Mucosa of descending colon (tissue), 3 donors: Measurements from ENCODE around the gene HPCAL4. TPM values are rescaled to one million over a fixed set of nuclear protein-coding genes. Genes with fewer than 3 reads are reported as not detected.

Experiments
- ATAC-seq: fragments of 200-7000 bp; cut with Tn5 transposase; one replicate; pipeline ENCODE4 v1.9.1; 2020; ENCODE audit warnings: mild to moderate bottlenecking, moderate library complexity
- DNase-seq, 3 donors: peaks; one replicate each; pipeline ENCODE4 v3.0.0-alpha.2; 2020
- H3K36me3 ChIP-seq: fragments of 200-600 bp; one replicate; pipeline ENCODE4 v1.8.0; 2021; ENCODE audit warnings: low read depth, mild to moderate bottlenecking
- H3K4me1 ChIP-seq: fragments of 200-600 bp; one replicate; pipeline ENCODE4 v1.8.0; 2021; ENCODE audit warnings: low read depth, mild to moderate bottlenecking
- H3K4me3 ChIP-seq: fragments of 200-600 bp; one replicate; pipeline ENCODE4 v1.8.0; 2021; ENCODE audit warnings: mild to moderate bottlenecking
- H3K9me3 ChIP-seq: fragments of 200-600 bp; one replicate; pipeline ENCODE4 v1.8.0; 2021; ENCODE audit warnings: mild to moderate bottlenecking
- intact Hi-C, 2 donors: fragments of 100-400 bp; cut with DNase I in 1 of 2; cut with micrococcal nuclease in 1 of 2; formaldehyde crosslinking; loops; one replicate each; pipeline versions ENCODE4 v1.11.0 to v1.11.1; 2022; cut with DNase I, micrococcal nuclease
- total RNA-seq, 3 donors: library from RNA; stranded (reverse); fragmentation: NEBNext Ultra II Directional in 2 of 3; extraction: Animal tissue kit (Norgen Biotek cat#: 25700) in 2 of 3; gene quantifications; one replicate each; pipeline versions ENCODE4 v1.2.1 to v1.2.4, GENCODE V29; 2021 to 2023
- TF ChIP-seq, protein P1 (sequence below): fragments of 200-600 bp; IDR thresholded peaks from one replicate; pipeline ENCODE4 v1.8.0; 2022; ENCODE audit warnings: antibody characterized with exemption, mild to moderate bottlenecking
- donor health status: DM: no; HTN: no; CAD: no; lungs with moderate emphysema.
- donor health status: DM: no; HTN: no; CAD: no.
- donor health status: DM: no; HTN: yes; CAD: no.

HPCAL4 gene
- total RNA-seq, 3 donors from 2014 or later = 0.07 to 0.51 TPM; not detected in 1

- Histone ChIP-seq H3K36me3 (no peaks in the 10 kb centered on the region), H3K4me3 (no peak overlapping the region), H3K4me1 (no peaks in the 10 kb centered on the region), H3K9me3 (no peaks in the 10 kb centered on the region)
- no peak for DNase-seq
- ATAC-seq = no peak
- TF ChIP-seq, protein P1, sequence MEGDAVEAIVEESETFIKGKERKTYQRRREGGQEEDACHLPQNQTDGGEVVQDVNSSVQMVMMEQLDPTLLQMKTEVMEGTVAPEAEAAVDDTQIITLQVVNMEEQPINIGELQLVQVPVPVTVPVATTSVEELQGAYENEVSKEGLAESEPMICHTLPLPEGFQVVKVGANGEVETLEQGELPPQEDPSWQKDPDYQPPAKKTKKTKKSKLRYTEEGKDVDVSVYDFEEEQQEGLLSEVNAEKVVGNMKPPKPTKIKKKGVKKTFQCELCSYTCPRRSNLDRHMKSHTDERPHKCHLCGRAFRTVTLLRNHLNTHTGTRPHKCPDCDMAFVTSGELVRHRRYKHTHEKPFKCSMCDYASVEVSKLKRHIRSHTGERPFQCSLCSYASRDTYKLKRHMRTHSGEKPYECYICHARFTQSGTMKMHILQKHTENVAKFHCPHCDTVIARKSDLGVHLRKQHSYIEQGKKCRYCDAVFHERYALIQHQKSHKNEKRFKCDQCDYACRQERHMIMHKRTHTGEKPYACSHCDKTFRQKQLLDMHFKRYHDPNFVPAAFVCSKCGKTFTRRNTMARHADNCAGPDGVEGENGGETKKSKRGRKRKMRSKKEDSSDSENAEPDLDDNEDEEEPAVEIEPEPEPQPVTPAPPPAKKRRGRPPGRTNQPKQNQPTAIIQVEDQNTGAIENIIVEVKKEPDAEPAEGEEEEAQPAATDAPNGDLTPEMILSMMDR = no peak
- intact Hi-C loops = no loop called here
Measured at GRCh38 chr1:39681999-39682398, 9.2 kb downstream of the HPCAL4 start.

GRCh38 chr1:39681294-39681693, 9.9 kb downstream of the HPCAL4 start:
- Histone ChIP-seq H3K36me3 (no peaks in the 10 kb centered on the region), H3K4me1 (no peaks in the 10 kb centered on the region), H3K9me3 (no peaks in the 10 kb centered on the region), H3K4me3 (no peak overlapping the region)
- DNase-seq (no peak), ATAC-seq (no peak)
- TF ChIP-seq, protein P1 = no peak
- intact Hi-C loops = no loop called here

- Histone ChIP-seq H3K36me3 (no peaks in the 10 kb centered on the region), H3K9me3 (no peaks in the 10 kb centered on the region), H3K4me3 (no peak overlapping the region), H3K4me1 (no peaks in the 10 kb centered on the region)
- TF ChIP-seq, protein P1 = no peak
- ATAC-seq = no peak
- no peak for DNase-seq
- intact Hi-C loops = no loop called here
Measured at GRCh38 chr1:39680751-39681150, 10.5 kb downstream of the HPCAL4 start.

DNA sequence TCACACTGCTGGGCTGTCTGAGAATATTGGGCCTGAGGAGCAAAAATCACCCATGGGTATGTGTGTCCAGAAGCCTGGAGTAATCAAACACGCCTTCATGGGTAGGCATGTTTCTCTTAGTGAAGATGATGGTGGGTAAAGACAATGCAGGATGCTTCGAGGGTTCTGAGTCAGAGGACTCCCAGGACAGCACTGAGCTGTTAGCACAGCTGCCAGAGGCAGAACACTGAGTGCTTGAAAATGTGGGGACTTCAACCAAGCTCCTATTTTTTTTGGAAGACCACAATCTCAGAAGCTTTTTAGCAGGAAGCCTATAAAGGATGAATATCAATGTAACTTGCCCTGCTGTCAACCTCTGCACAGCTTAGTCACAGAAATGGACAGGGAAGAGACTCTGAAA, 11.4 kb downstream of the HPCAL4 start:
- no peaks in the 10 kb centered on the region for H3K4me1 ChIP-seq
- DNase-seq (no peak), ATAC-seq (no peak)
- no peaks in the 10 kb centered on the region for H3K36me3 ChIP-seq
- intact Hi-C loops = no loop called here
- H3K9me3 ChIP-seq = no peaks in the 10 kb centered on the region
- H3K4me3 ChIP-seq = no peak overlapping the region
- TF ChIP-seq, protein P1 = no peak

- ATAC-seq (no peak), DNase-seq (no peak)
- TF ChIP-seq, protein P1 = no peak
- Histone ChIP-seq H3K9me3 (no peaks in the 10 kb centered on the region), H3K4me3 (no peak overlapping the region), H3K36me3 (no peaks in the 10 kb centered on the region), H3K4me1 (no peaks in the 10 kb centered on the region)
- intact Hi-C loops = no loop called here
Measured at GRCh38 chr1:39678889-39679288, 12.3 kb downstream of the HPCAL4 start.

- Histone ChIP-seq H3K4me3 (no peak overlapping the region), H3K4me1 (no peaks in the 10 kb centered on the region), H3K9me3 (no peaks in the 10 kb centered on the region), H3K36me3 (no peaks in the 10 kb centered on the region)
- TF ChIP-seq, protein P1 = no peak
- intact Hi-C loops = no loop called here
- DNase-seq (no peak), ATAC-seq (no peak)
Measured at GRCh38 chr1:39677645-39678044, 13.6 kb downstream of the HPCAL4 start.
